NCI-H748 treated with DMSO at 0.1 percent for 48 hours (cell line): ENCODE results near the gene MED31.
"Not testable (repeated sequence)": the region's sequence is repeated elsewhere in the genome, so short reads cannot be mapped to it uniquely, and the experiment has no call there.

ENCODE experiments used
- DNase-seq: peaks from one replicate; lab custom pipeline; 2025; lab: John Stamatoyannopoulos, UW

Gene MED31

DNA sequence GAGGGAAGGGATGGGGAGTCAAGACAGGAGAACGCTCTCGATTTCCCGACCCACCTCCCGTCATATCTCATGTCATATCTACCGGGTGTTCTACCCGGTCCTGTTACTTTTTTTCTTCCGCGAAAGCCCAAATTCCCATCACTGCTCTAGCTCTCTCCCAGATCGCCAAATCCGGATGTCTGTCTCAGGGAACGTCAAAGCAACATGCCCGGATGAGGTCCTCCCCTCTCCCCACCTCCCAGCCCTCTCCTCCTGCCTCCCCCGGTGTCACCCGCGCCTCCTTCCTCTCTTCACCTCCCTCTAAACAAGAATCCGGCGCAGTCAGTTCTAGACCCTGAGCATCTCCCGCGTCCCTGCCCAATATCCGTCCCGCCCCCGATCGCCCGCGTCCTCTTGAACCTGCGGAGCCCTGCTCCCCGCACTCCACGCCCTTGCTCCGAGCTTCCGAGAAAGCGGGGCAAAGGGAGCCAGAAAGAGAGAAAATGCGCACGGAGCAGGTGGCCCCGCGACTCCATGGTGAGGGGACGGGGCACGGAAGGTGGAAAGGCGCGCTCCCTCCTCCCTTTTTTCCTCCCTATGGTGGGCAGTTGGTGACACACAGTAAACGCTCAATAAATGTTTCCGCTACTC is 4.4 kb upstream of the MED31 start:
- DNase-seq, result not testable (repeated sequence)

DNA sequence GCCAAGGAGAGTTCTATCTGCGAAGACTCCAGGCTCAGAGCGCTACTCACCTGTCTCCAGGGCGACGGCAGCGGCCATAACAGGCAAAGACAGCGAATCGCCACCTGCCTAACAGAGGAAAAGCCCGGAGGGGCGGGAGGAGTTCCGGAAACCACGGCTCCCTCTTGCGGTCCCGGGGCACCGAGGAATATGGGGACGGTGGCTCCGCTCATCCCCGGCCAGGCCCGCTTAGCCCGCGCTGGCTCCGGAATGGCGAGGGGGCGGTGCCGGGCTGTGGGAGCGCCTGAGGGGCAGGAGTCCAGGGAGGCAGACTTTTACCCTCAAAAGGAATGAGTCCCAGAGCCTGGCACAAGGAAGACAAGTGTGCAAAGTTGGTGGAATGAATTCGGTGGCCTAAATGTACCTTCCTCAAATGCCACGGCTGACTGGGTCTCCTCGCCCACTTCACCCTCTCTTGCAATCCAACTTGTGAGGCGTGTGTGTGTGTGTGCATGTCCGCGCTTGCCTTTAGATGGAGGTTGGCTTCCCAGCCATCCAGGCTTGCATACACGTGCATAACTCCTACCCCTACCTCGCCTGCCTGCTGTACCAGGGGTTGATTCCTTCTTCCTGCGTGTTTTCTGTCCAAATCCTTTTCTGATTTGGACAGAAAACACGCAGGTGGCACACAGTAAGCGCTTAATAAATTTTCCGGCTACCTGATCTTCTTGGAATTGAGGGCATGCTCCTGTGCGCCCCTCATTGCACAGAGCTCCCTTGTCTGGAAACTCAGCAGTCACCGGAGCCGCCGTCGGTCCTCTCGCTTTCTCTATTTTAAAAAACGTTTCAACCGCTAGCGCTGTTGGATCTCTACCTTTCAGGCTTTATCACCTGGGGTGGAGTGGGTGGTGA is 3.7 kb upstream of the MED31 start:
- DNase-seq, result peak; percentile 59

DNA sequence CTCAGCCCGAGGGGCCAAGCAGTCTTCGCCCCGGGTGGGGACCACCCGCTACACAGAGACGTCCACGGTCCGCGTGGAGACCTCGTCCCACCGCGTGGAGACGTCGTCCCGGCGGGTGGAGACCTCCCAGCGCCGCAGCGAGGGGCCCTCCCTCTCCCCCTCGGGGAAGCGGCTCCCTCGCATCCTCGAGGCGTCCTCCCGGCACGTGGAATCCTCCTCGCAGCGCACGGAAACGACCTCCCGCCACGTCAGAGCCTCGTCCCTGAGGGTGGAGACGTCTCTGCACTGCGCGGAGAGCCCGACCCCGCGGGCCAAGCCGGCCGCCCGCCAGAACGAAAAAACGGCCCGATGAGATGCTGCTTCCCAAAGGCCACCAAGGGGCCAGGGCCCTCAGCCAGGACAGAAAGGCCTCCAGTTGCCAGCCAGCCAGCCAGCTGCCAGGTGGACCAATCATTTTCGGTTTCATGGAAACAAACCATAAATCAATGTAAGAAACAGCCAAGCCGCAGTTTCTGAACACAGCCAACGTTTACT is 581 bp upstream of the MED31 start:
- no peak for DNase-seq

DNA sequence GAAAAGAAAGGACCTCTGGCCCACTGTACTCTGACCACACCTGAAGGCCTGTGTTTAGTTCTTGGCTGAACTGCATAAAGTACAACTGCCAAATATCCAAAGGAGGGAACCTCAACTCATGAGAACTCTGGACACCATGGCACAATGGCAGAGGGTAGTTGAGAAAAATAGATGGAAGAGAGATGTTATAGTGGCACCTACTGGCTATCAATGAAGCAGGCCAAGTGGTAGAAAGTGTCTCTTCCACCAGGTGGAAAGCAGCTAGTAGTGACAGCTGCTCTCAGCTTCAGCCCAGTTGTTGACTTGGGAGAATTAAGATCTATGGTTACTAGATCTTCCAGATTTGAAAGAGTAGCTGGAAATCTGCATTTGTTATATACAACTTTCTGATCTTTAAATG is 3.2 kb downstream of the MED31 start:
- no peak for DNase-seq

DNA sequence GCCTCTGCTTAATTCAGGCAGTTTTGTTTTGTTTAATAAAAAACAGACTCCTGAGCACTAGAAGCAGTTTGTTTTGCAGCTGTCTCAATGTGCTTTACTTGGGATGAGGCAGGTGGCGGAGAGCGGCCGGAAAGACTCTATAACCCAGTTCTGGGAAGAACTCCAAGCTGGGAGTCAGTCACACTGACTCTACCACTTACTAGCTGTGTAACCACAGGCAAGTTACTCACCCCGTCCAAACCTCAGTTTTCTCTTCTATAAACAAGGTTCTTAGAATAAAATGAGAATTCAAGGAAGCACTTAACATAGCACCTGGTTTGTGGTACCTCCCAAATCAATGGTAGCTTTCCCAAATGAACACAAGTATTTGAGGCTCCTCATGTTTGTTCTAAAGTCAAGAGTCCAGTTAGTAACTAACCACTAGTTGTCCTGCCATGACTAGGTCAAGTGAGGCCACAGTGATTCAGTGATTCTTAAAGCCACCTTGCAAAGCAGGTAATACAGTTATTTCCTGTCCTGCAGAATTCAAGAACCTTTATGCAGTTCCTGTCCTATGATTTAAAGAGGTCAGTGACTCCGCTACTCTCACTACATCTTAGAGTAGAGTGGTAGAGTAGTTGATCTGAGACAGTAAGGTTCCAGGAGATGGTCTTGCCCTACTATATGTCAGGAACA is 7.8 kb downstream of the MED31 start:
- no peak for DNase-seq

DNA sequence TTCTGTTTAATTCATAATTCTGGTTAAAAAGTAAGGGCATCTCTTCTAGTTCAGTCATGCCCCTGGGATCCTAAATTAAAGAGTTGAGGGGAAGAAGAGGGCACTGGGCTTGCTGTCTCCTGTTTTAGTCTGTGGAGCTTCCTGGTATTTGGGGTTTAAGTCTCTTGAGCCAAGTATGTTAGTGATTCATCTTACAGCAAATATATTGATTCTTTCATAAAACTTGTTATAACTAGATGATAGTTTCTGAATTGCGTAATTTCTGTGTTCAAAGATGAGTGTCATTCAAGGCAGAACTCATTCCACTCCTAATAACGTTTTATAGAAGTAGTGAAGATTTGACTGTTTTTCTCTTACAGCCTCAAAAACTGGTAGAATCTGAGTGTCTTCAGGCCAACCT is 8.8 kb downstream of the MED31 start:
- no peak for DNase-seq

DNA sequence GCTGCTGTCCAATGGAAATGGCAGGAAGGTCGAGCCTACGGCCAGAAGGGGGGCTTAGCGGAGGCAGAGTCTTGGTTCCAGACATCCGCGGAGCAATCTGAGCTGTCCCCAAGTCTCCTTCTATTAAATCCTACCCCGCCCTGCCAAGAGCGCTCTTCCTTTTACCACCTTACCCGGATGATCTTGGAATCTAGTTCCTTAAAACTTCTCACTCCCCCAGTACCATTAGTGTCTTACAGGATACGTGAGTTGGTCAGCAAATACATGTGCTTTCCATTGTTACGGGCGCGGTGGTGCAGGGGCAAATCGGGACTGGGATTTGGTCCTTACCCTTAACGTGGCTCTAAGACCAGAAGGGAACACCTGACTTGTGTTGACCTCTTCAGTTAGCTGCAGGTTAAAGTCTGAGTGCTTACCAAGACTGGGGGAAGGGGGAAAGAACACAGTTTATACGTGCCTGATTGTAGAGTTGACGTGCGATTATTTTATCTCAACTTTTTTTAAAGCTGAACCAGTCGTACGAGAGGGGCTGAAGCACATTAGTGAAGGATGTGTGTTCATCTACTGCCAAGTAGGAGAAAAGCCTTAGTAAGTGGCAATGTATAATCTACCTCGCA is 10.1 kb downstream of the MED31 start:
- peak; percentile 37 for DNase-seq

DNA sequence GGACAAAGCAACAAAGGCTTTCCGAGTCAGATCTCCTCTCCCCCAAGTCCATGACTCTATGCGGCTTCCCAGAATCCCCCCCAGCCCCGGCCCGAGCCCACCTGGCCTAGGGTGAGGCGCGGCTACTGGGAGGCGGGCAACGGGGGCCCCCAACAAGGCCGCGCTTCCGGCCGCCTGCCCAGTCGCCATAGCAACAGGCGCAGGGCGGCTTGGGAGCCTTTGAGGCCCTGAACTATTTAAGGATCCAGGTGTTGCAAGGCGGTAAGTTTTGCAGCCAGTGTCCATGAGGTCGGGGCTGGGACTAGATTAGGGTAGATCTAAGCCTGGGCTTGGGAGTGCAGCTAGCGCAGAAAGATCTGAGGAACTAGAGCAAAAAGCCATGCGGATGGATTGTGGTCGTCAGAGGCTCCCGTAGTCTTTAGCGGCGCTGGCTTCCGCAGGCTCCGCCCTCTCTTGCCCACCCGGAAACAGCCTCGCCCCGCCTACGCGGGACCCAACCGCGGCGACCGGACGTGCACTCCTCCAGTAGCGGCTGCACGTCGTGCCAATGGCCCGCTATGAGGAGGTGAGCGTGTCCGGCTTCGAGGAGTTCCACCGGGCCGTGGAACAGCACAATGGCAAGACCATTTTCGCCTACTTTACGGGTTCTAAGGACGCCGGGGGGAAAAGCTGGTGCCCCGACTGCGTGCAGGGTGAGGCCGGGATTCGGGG is 10.7 kb downstream of the MED31 start, which contains the start of the genes KIAA0753 and TXNDC17:
TSS of gene KIAA0753 (minus strand) at position 176 of the 711 bp plus-strand sequence. CDS start 5,608 bp downstream, outside the sequence.
TSS of gene TXNDC17 (plus strand) at position 525 of the 711 bp plus-strand sequence. CDS start at position 548, 23 bp downstream.
- DNase-seq, result peak; percentile 90

DNA sequence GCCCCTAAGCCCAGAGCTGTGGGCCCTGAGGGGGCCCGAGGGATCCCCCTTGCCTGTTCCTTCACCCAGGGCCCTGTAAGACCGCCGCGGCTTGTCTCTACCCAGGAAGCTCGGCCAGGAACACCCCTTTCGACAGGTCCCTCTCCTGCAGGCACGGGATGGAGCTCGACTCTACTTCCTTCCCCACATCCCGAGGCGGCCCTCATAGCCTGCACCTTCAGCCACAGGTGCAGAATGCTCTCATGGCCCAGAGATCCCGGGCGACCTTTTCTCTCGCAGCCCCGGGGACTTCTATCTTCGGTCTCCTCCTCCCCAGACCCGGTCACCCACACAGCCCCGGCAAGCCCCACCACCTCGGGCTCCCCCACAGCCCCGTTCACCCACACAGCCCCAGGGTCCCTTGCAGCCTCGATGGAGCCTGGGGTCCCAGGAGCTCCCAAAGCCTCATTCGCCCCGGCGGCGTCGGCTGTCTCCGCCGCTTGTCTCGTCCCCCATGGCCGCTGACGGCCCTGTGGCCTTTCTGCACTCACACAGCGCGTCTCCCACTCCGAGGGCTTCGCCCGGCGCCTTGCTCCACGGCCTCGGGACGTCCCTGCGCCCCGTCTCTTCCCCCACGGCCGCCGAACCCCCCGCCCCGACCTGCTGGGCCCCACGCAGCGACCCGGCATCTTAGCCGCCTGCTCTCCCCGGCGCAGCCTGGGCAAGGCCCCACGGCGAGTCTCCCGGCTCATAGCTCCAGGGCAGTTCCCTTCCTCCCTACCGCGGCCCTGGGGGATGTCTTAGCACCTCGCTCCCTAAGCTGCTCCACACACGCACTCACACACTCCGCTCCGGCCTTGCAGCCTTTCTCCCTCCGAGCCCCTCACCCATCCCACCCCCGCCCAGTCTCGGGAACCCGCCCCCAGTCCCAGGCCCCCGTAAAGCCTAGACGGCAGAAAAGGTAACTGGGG is 11.5 kb downstream of the MED31 start:
- no peak for DNase-seq

DNA sequence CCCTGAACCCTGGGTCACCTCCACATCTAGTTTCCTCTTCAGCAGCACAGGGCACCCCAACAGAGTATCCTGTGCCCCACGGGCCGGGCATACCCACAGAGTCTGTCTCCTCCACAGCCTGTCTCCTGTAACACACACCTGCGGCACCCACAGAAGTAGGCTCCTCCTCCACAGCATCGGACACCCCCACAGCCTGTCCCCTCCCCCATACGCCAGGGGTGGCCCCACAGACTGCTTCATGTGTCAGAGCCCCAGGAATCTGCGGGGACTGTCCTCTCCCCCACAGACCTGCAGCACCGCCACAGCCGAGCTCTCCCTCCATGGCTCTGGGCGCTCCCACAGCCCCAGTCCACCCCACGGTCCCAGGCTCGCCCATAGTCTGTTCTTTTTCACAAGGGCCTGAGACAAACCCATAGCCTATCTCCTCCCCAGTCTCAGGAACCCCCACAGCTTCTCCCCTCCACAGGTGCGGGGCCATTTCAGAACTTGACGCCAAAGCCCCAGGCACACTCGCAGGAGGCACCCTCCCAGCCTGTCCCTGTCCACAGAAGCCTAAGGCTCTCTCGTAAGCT is 12.3 kb downstream of the MED31 start:
- no peak for DNase-seq

DNA sequence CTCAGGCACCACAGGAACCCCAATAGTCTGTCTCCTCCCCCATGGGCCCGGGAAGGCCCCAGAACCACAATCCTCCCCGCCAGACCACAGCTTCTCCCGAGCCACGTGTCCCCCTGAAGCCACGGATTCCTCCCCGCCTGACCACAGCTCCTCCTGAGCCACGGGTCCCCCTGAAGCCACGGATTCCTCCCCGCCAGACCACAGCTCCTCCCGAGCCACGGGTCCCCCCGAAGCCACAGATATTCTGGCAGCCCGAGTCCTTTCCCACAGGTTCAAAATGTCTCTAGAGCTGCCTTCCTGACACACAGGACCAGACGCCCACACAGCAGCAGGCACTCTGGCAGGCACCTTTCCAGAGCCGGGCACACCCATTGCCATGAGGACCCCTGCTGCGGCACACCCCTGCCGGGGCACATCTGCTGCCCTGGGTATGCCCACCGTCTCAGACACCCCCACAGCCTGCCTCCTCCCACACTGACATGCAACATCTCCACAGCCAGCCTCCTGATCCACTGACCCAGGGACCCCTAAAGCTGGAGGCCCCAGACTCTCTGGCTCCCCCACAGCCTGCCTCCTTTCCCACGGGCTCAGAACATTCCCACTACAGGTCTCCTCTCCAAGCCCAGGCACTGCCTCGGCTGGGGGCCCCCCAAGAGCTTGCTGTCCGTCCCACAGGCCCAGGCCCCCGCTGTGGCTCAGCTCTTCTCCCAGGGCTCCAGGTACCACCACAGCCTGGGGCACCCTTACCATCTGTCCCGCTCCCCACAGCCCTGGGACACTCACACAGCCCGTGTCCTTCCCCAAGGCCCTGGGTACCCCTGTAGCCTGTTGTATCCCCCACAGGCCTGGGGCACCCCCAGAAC is 13.1 kb downstream of the MED31 start:
- no peak for DNase-seq

DNA sequence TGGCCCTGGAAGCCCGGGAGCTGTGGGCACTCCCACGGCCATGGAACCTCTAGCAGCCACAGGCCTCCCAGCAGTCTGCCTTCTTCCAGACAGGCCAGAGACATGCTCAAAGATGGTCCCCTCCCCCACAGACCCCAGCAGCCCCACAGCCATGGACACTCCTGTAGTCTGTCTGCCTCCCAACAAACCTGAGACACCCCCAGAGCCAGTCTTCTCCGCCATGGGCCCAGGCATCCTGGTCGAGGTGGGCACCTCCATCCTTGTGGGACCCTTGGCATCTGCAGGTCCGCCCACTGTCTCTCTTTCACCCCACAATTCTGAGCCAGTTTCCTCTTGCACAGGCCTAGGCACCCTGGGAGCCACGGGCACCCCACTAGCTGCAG is 14.0 kb downstream of the MED31 start:
- DNase-seq, result no peak

DNA sequence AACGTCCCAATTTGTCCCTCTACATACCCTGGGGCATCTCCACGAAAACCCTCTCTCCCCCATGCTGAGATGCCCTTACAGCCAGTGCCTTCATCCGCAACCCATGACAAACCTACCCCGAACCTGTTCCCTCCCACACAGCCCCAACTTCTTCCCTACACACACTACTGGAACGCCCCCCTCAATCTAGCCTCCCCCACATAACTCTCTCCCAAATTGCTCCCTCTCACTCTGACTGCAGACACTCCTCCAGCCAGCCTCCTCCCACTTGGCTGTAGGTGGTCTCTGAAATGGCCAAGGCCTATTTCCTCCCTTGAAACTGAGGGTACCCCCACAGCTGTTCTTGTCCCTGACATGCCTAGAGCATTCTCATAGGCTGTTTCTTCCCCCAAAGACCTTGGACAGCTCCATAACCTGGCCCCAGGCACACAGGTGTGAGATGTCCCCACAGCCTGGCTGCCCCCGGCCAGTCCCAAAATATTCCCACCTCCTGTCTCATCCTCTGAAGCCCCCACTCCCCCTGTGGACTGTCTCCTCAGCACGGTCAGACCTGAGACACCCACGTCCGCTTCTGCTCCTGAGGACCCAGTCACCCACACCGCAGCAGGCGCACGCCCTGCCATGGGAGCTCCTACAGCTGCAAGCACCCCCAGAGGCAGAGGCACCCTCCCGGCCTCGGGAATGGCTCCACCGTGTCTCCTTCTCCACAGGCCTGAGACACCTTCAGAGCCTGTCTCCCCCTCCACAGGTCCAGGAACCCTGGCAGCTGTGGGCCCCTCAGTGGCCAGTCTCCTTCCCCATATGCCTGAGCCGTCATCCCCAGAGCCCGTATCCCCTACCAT is 14.6 kb downstream of the MED31 start:
- no peak for DNase-seq

DNA sequence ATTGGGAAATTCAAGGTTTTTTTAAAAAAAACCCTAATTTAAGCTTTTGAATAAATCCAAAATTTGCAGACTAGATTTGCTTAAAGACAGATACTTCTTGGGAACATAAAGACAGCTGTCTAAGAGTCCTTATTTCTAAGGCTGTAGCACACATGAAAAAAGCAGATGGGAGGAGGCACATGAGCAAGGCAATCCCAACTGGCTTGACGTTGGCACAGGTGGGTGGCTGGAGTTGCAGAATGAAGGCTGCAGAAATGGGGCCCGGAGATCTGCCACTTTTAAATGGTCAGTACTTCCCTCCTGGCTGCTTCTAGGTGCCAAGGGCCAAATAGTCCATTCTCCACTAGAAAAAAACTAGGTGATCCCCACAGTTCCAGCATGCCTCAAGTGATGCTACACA is 15.3 kb downstream of the MED31 start:
- no peak for DNase-seq

DNA sequence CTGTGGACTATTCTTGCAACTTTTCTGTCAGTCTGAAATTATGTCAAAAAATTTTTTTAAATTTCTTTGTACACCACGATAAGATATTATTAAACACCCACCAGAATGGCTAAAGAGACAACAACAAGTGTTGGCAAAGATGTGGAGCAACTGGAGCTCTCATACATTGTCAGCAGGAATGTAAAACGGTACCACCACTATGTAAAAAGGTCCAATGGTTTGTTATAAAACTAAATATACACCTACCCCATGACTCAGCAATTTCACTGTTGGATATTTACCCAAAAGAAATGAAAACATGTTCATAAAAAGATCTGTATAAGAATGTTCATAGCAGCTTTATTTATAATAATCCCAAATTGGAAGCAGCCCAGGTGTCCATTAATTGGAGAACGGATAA is 18.1 kb downstream of the MED31 start:
- no peak for DNase-seq

DNA sequence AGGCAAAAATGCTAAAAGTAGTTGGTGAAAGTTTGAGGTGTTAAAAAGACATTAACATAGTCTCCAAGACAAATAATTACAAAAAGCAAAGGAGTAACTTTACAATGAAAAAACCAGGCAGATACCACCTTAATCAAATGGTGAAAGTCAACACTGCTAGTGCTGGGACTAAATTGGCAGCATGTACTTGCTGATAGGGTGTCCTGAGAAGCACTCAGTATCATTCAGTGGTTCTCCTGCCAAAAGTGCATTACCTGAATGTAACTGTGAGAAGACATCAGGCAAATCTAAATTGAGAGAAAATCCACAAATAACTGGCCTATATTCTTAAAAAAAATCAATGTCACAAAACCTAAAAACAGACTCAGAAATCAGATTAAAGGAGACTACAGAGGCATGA is 18.9 kb downstream of the MED31 start:
- no peak for DNase-seq

DNA sequence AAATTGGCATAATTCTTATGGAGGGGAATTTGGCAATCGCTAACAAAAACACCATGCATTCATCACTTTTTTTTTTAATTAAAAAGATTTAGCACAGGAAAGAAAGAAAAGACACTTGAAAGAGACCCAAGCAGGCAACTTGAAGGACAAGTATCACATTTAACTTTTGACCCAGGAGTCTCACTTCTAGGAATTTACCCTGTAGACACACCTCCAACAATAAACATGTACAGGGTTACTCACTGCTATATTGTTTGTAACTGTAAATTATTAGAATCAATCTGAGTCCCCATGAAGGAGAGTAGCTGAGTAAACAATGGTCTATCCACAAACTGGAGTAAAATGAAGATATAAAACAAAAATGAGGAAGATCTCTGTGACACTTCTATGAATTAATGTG is 21.0 kb downstream of the MED31 start:
- no peak for DNase-seq

DNA sequence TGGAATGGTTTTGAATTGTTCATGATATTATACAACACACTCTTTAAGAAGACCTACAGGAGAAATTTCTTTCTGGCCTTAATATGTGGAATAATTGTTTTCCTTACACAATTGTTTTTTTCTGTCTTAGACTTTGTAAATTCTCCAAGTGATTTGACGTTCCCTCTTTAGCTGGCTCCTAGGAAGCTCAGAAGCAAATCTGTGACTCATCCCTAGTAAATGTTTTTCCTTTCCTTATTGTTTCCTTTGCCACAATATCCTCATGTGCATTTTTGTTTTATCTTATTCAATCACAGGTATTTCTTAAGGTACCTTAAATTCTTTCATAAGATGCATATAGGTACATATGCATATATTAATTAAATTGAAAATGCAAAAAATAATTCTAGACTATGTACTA is 24.4 kb downstream of the MED31 start:
- DNase-seq, result no peak
